HG02763 (cell line): ENCODE measurements around the gene IL10RB.
"Not testable (repeated sequence)": the region's sequence is repeated elsewhere in the genome, so short reads cannot be mapped to it uniquely, and the experiment has no call there.

ENCODE experiments used
- ATAC-seq: cut with Tn5 transposase; IDR thresholded peaks from one replicate; pipeline ENCODE4 v1.9.1; 2021; ENCODE audit warnings: mild to moderate bottlenecking, moderate library complexity; ENCODE audit not compliant: unreplicated experiment

Gene IL10RB

DNA sequence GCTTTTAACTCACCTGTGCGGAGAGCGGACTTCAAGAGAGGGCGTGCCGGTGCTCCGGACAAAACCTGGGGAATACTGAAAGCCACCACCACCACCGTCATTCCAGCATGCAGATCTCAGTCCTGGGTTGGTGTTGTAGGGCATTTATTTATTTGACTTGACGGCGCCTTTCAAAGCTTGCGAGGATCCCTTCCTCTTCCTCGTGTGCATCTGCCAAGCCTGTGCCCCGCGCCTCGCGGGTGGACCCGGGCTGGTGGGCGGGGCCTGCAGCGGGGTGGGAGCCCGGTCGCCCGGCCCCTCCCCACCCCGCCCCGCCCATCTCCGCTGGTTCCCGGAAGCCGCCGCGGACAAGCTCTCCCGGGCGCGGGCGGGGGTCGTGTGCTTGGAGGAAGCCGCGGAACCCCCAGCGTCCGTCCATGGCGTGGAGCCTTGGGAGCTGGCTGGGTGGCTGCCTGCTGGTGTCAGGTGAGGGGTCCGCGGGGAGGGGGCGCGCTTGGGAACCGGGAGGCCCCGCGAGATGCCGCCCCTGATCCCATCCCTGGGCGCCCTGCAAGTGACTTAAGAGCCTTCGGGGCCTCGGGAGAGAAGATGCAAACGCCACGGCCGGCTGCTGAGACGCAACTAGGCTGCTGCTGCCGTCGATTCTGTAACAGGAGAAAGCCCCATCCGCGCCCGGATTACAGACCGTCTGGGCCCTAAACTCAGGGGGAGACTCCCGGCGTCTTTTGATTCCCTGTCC, at the start of gene IL10RB:
Gene IL10RB (plus strand): TSS at position 318 of the 739 bp plus-strand sequence. CDS start 99 bp downstream, at position 417.
- ATAC-seq: no peak

DNA sequence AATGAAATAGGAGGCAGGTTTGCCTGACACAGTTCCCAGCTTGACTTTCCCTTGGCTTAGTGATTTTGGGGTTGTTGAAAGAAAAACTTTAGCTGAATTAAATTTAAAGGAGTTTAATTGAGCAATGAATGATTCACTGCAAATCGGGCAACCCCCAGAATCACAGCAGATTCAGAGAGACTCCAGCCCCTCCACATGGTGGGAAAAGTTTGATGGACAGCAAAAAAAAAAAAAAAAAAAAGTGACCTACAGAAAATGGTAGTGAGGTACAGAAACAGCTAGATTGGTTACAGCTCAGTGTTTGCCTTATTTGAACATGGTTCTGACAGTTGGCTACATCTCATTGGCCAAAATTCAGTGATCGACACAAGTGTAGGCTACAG, 49.0 kb upstream of the IL10RB start:
- ATAC-seq: no peak

DNA sequence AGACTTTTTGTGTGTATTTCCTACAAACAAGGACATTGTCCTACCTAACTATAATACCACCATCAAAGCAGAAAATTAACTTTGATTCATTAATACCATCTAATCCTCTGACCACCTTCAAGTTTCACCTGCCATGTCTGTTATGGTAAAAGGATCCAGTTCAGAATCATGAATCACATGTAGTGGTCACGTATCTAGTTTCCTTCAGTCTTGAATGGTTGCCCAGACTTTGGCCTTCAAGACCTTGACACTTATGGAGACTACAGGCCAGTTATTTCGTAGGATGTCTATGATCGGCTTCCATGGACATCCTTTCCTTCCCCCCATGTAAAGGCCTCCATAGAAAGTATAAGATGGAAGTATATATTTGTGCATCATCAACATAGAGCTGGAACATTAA, 46.9 kb upstream of the IL10RB start:
- ATAC-seq: no peak

DNA sequence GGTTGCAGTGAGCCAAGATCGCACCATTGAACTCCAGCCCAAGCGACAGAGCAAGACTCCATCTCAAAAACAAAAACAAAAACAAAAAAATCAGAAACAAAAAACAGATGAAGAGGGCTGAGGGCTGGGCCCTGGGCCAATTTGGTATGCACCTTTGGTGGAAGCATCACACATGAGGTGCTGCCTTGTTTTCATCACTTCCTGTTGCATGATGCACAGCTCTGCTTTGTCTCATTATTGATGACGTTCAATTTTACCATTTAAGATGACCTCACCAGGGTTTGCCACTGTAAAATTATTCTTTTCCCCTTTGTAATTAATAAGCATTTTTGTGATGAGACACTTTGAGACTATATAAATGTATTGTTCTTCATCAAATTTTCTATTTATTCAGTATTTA, 46.2 kb upstream of the IL10RB start:
- no peak for ATAC-seq

DNA sequence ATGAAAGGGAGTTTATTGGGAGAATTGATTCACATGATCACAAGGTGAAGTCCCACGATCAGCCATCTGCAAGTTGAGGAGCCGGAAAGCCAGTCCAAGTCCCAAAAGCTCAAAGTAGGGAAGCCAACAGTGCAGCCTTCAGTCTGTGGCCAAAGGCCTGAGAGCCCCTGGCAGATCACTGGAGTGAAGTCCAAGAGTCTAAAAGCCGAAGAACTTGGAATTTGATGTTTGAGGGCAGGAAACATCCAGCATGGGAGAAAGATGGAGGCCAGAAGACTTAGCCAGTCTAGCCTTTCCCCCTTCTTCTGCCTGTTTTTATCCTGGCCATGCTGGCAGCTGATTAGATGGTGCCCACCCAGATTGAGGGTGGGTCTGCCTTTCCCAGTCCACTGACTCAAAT, 40.8 kb upstream of the IL10RB start:
- not testable (repeated sequence) for ATAC-seq

DNA sequence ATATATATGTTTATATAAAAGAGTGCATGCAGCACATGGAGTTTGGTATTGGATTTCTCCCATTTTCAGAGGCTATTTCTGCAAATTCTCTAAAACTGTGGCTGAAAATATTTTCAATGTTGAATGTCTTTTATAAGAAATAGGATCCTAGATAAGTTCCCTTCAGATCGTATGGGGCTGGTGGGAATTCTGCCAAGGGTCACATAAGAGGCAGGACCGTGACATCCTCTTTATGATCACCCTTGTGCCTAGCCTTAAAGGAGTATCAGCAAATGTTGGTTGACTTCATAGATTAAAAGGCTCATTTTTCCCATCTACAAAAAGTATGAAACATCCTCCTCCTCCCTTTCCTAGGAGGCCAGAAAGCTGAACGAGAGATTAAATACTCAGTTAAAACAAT, 37.7 kb upstream of the IL10RB start:
- no peak for ATAC-seq

DNA sequence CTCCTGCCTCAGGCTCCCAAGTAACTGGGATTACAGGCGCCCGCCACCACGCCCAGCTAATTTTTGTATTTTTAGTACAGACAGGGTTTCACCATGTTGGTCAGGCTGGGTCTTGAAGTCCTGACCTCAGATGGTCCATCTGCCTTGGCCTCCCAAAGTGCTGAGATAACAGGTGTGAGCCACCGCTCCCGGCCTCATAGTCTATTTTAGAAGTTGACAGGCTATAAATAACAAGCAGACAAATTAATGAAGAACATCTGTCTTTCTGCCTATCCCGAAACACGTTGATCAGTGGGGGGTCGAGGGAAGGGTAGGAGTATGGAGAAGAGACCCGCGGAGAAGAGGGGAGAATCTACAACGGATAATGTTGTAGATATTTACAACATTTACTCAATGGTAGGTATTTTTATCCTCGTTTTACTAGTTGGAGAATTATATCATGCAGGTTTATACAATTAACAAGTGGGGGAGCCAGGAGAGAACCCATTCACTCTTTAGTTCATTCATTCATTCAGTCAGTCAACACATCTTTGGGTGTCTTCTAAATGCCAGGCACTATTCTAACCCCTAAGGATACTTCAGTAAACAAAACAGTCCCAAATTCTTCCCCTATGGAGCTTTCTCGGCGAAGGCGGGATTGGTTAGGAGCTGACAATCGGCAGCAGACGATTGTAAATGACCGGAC, 36.9 kb upstream of the IL10RB start:
- no peak for ATAC-seq

DNA sequence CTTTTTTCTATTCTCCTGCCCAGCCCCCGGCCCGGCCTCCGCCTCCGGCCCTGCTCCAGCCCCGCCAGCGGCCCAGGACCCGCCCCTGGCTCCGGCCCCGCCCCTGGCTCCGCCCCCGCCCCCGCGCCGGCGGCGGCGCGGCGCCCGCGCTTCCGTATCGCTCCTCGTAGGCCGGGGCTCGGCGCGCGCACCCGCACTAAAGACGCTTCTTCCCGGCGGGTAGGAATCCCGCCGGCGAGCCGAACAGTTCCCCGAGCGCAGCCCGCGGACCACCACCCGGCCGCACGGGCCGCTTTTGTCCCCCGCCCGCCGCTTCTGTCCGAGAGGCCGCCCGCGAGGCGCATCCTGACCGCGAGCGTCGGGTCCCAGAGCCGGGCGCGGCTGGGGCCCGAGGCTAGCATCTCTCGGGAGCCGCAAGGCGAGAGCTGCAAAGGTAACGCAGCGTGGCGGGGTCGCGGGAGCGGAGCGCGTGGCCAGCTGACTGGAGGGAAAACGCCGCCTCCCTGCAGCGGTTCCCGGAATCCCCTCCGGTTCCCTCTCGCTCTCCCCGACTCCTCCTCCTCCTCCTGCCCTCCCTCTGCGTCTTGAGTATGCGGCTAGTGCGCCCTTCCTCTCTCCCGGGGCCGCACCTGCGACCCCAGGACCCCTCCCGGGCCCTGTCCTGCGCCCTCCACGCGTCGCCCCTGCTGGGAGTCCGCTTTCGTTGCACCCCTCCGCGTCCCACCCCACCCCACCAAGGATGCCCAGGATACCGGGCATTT, 36.2 kb upstream of the IL10RB start, which contains the start of gene IFNAR2:
Gene IFNAR2 (plus strand): TSS at position 155 of the 761 bp plus-strand sequence. CDS start 11,985 bp downstream, outside the sequence.
- ATAC-seq: peak; percentile 78

DNA sequence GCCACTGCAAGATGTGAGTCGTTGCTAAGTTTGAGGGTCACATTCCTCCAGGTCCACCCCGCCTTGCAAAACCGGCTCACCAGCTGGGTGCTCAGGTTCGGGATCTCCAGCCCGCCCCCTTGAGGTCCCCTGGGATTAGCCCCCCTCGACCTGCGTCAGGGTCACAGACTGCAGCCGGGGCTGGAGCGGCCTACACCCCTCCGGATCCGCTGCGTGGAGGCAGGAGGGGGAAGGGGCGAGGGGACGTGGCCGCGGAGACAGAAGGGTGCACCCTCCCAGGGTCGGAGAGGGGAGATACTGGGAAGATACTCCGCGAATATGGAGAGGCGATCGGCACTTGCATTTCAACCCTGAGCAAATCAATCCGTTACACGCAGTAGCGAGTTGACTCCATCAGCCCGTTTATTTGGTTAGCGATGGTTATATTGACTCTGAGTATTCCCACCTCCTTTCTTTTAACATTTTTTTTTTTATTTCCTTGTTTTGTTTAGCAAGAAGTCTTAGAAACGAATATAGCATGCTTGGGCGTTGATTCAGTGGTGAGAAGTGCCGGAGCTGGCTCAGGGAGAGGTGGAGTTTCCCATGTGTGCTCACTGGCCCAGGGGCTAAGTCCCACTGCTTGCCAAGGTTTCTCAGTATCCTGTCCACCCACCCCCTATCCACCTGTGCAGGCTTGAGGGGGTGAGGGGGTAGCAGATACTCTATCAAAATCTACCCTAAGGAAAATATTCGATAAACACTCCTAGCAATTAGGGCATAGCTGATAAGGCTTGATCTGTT, 35.4 kb upstream of the IL10RB start:
- ATAC-seq: peak; percentile 23

DNA sequence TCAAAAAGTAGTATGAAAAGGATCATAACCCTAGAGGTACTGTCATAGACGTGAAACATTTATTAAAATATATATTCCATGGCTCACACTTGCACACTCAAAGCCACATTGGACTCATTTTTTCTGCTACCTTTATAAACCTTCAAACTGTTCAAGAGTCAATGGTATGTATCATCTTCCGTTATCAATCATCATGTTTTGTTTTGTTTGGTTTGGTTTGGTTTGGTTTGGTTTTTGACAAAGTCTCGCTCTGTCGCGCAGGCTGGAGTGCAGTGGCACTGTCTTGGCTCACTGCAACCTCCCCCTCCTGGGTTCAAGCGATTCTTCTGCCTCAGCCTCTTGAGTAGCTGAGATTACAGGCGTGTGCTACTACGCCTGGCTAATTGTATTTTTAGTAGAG, 34.6 kb upstream of the IL10RB start:
- ATAC-seq: no peak

DNA sequence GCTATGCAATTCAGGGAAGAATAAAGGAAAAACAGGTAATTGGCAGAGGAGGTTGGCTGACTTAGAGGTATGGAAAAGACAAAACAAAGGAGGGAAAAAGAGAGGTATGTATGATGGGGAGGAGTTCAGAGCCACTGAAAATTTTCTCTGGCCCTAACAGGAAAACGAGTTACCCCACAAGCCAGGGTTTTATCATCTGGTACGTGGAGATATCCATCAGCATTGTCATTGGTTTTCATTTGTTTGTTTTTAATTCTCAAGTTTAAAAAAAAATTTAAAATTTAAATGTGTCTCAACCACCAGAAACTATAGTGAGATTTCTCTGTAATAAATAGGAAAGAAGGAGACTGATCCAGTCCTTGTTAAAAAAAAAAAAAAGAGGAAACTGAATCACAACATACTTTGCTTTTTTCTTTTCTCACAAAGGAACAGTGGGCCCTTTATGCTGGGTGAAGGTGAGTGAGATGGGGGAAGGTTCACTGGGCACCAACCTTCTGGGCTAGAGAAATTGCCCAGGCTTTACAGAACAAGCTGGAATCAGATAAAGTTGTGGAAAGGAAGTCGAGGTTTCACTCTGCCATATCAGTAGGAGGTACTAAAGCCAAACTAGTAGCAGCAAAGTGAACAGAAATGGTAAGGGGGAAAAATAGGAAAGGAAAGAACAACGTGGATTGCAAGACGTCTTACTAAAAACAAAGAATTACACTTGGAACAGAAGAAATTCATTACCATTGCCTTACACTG, 33.7 kb upstream of the IL10RB start:
- ATAC-seq: no peak

DNA sequence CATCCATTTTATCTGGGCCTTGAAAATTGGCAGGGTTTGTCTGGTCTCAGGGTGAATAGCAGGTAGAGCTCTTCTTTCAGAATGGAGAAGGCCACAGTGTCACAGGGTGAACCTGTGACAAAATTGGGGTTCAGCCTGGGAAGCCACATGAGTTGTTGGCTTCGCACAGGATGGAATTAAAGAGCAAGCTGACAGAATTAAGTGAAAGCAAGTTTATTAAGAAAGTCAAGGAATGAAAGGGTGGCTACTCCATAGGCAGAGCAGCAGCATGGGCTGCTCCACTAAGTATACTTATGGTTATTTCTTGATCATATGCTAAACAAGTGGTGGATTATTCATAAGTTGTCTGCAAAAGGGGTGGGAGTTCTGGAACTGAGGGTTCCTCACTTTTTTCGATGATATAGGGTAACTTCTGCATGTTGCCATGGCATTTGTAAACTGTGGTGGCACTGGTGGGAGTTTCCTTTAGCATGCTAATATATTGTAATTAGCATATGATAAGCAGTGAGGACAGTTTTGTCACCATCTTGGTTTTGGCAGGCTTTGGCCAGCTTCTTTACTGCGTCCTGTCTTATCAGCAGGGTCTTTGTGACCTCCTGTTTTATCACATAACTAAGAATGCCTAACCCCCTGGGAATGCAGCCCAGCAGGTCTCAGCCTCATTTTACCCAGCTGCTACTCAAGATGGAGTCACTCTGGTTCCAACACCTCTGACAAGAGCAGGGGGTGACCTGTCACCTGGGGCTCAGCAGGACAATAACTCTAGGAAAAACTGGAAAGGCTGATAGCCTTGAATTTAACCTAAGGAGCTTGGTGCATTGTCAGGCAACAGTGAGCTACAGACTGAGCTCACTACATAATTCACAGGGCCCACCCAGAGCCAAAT, 31.3 kb upstream of the IL10RB start:
- no peak for ATAC-seq

DNA sequence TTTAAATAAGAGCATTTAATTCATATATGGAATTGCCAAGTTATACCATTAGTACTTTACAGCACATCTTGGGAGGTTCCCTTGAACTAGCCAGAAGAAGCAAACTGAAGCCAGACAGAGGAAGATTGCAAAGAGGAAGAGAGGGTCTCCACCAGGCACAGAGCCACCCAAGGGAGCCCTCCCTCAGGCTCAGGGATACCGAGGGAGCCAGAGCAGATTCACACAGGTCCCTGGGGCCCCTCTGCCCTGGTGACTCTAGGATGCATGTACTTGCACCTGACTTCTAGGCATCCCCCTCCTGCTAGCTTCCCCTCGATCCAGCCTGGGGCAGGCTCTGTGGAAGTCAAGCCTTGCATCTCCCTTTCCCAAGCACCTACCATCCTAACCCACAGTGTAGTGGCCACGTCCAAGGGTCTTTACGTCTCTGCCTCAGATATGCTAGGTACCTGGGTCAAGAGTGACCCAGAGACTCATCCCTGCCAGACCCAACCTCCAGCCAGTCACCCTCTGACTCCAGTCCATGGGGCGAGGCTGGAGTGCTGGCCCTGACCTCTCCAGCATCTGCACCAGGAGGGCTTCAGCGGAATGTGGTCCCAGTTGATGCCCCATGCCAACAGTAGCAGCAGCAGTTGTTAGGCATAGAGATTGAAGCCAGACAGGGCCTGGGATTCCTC, 30.0 kb upstream of the IL10RB start:
- ATAC-seq: no peak

DNA sequence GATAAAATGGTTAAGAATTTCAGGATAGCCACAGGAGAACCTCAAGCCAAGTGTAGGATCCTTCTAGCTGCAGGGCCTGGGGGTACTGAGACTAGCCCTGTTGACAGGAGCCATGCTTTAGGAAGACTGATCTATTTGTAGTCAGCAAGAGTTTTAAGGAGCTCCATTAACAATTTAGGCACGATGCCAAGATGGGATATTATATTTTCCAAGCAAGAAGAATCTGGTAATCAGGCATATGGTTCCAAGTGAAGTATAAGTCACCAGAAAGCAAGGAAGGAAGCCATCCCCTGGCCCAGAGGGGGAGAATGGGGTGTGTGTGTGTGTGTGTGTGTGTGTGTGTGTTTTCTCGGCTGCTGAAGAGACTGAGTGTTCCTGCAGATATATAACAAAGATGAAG, 29.4 kb upstream of the IL10RB start:
- no peak for ATAC-seq

DNA sequence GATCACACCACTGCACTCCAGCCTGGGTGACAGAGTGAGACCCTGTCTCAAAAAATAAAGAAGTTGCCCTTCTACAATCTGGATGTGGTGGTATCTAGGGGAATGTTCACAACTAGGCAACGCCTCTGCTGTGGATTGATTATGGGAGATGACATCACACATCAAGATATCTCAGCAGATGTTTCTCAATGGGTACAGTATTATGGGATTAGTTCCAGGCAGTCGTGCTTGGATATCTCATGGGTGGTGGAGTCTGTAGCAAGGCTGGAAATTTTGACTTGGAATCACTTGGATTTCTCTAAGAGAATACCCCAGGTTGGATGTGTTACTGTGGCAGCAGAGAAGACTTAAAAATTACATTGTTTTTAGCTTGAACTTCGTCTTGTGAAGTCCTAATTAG, 28.7 kb upstream of the IL10RB start:
- ATAC-seq: no peak

DNA sequence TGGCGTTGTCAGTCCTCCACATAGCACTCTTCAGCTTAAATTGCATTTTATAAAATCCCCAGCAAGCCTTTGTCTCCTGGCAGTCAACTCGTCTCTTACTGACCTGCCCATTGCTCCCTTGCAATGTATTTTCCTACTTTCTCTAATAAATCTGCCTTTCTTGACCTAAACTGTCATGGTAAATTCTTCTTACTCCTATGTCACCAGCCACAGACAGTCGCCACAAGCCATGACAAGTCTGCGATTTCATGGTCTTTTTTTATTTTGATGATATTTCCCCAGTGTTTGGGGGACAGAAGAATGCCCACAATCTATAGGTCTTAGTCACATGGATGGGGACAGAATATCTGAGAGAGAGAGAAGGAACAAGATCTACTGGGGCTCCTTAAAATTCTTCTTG, 28.0 kb upstream of the IL10RB start:
- ATAC-seq: peak; percentile 18

DNA sequence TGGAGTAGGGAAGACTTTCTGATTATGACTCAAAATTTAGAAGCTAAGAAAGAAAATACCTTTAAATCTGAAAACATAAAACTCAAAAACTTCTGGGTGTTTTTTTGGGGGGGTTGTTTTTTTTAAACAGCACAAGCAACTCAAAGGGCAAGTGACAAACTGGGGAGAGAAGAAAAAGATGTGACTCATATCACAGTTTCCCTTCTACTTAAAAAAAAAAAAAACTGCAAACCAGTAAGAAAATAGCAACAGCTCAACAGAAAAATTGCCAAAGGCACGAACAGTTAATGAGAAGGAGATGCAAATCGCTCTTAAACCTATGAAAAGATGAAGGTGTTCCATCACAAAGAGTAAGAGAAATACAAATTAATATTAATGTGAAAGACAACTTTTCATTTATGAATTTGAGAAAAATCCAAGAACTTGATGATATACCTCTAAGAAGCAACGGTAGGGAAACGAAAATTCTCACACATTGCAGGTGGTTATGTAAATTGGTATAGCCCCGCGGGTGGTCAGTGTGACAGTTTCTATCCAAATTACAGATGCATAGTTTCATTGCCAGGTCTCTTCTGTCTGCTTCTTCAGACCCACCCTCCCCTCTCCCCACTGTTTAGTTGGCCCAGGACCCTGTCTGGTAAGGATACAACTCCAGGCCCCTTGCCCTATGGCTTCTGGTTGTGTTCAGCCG, 27.5 kb upstream of the IL10RB start:
- peak; percentile 80 for ATAC-seq

DNA sequence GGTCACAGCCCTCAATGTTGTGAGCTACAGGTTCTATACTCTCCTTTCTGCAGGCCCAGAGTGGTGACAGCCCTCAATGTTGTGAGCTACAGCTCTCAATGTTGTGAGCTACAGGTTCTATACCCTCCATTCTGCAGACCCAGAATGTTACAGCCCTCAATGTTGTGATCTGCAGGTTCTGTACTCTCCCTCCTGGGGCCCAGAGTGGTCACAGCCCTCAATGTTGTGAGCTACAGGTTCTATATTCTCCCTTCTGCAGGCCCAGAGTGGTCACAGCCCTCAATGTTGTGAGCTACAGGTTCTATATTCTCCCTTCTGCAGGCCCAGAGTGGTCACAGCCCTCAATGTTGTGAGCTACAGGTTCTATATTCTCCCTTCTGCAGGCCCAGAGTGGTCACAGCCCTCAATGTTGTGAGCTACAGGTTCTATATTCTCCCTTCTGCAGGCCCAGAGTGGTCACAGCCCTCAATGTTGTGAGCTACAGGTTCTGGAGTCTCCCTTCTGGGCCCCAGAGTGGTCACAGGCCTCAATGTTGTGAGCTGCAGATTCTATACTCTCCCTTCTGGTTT, 26.5 kb upstream of the IL10RB start:
- not testable (repeated sequence) for ATAC-seq
